Spleen (tissue), 7 donors: Measurements from ENCODE around the gene TACC2.

Experiments
- CTCF ChIP-seq, 11 experiments: fragments of 200-600 bp in 7 of 11; fragments of 450-650 bp in 4 of 11; sonication (generic) in 4 of 11; IDR thresholded peaks in 8 of 11; conservative IDR thresholded peaks in 3 of 11; 1 replicate in 7 of 11; 2 replicates in 4 of 11; pipeline versions ENCODE4 v1.4.0 to v1.8.0; 2016 to 2021; ENCODE audit warnings: antibody characterized with exemption in 11 of 11, inconsistent platforms in 4 of 11, mild to moderate bottlenecking in 1 of 11
- POLR2AphosphoS5 ChIP-seq, 3 donors: sonication (generic); formaldehyde crosslinking; IDR thresholded peaks; one replicate each; pipeline ENCODE4 v1.5.1; 2017; ENCODE audit warnings: antibody characterized with exemption in 3 of 3
- donor health status: DM: no; HTN: no; CAD: no; lungs with moderate emphysema.
- donor health status: DM: no; HTN: no; CAD: no.
- donor health status: DM: no; HTN: no; CAD: no.

- TF ChIP-seq POLR2AphosphoS5 (IDR thresholded peaks at IDR 0.05) (no peak), CTCF (IDR thresholded peaks at IDR 0.05 in 8 of 11, conservative IDR thresholded peaks at IDR 0.05 in 3 of 11) (no peak)
Observed at GRCh38 chr10:122082616-122083477, 93.9 kb downstream of the TACC2 start.
